Measurements from ENCODE around the gene TIMP4.

Gene TIMP4

DNA sequence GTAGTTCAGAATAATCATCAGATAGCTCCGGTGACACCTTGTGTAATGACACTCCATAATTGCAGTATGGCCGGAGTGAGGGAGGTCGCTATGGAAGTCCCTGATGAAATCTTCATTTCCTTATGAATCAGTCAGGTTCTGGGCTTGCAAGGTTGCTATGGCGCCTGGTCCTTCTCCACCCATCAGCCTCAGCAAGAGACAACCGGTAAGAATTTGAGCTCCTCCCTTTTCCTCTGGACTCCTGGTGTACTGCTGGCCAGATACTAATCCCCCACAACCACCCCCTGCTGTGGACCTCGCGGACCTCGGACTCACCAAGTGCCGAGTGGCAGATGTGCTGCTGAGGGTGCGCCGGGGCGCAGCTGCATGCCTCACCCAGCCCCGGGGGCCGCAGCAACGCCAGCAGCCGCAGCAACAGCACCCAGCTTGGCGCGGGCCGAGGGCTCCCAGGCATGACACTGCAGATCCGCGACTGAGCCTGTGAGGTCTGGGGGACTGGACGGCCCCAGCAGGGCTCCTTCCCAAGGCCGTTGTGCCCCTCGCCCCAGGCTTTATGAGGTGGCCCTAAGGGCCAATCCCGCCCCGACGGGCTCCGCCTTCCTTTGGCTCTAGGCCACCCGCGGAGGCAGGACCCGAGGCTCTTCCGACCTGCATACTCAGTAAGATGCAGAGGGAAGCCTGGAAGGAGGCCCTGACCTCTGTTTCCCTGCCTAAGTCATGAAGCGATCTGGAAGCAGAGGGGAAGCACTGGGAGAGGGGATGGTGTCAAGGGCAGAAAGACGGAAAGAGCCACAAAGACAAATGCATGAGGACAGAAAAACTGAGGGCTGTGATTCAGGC, at the start of gene TIMP4:
Gene TIMP4, minus strand, starts transcription at position 526 of the 840 bp plus-strand sequence. Its CDS starts 72 bp downstream, at position 454.
- DNase-seq = no peak

DNA sequence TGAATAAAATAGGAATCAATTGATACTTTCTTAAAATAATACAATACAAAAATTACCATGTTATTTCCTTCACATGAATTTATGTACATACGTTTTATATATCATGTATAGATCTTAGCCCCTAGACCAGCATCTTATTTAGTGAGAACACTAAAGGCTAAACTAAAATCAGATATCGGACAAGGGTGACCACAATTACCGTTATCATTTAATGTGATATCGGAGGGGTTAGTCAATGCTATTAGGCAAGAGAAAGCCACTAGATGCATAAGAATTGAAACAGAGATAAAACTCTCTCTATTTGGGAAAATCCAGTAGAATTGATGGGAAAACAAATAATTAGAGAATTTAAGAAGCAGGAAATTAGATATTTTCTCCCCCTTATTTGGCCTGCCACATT, 46.5 kb upstream of the TIMP4 start:
- DNase-seq = no peak

DNA sequence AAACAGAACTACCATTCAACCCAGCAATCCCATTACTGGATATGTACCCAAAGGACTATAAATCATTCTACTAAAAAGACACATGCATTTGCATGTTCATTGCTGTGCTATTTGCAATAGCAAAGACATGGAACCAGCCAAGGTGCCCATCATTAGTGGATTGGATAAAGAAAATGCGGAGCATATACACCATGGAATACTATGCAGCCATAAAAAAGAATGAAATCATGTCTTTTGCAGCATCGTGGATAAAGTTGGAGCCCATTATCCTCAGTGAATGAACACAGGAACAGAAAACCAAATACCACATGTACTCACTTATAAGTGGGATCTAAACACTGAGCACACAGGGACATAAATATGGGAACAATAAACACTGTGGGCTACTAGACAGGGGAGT, 43.1 kb upstream of the TIMP4 start:
- DNase-seq = no peak

DNA sequence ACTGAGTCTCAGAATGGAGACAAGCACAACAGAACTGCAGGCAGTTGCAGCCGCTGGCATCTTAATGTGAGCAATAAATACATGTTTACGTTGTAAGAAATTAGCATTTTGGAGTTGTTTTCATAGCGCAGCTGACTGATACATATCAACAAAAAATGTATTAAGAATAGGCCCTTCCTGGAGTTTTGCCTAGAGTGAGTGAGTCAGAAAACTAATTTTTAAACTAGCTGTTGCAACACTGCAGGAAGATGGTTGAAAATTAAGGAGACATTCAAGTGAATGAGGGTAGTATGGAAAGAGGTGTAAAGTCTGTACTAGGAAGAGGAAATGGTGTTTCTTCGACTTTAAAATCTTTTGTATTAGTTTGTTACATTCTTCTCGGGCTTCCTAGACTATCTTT, 39.6 kb upstream of the TIMP4 start:
- DNase-seq = no peak

DNA sequence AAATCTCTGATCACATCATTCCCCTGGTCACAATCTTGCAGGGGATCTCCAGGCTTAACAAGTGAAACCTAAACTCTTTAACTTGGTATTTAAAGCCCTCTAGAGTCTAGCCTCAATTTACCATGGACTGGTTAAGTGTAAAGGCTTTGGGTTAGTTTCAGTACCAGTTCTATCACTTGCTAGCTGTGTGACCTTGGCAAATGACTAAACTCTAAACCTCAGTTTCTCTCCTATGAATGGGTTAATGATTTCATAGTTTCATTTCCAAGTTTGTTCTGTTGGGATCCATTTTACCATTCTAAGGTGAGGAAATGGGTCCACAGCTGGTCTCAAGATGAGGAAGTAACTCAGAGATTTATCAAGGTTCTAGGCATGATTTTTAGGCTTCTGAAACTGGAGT, 38.8 kb upstream of the TIMP4 start:
- DNase-seq = no peak

DNA sequence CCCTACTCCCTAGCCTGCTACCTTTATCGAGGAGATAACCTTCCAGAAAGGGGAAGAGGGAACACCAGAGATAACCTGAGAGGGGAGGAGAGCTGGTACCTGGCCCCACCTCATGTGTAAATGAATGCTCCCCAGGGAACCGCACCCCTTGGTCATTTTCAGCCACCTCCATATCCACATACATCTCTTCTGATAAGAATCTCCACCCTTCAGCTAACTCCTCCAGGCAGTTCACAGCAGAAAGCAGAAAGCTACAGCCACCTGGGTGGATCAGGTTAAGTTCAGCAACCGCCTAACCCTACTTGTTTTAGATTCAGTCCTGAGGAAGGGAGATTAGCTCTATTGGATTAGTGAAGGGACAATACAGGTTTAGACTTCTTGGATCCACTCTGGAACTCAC, 38.0 kb upstream of the TIMP4 start:
- no peak for DNase-seq

DNA sequence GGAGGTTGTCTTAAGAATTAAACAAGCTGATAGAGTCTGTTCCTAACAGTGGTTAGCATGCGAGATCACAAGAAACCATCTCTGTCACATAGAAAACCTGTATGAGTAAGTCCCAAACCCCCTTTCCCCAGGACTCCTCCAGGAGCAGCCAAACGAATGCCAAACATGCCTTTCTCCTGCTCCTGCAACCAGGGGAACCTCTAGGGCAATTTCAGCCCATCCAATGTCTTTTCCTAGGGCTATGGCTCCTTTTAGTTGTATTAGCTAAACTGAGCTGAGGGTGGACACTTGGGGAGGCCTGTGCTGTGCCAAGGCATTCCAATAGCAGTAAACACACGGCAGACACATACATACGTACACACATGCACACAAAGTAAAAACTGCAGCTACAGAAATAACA, 36.5 kb upstream of the TIMP4 start:
- DNase-seq = no peak

DNA sequence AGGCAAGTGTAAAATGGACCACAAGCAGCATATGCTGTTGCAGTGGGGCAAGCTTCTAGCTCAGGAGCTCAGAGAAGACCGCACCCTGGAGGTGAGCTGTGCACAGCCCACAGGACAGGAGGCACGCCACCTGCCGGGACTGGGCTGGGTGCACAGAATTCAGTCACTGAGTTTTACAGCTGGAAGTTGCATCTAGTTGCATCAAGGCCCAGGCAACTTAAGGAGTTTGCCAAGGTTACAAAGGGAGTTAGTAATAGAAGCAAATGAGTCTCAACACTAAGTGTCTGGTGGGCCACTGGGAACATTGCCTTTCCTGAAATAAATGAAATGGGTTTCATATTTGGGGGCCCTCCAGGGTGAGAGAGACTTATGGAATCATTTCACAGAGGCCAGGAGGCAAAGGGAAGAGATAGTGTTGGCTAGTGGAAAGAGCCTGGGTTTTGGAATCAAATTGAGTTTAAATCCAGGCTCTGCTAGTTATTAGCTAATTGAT, 36.0 kb upstream of the TIMP4 start:
- peak; percentile 35 for DNase-seq

DNA sequence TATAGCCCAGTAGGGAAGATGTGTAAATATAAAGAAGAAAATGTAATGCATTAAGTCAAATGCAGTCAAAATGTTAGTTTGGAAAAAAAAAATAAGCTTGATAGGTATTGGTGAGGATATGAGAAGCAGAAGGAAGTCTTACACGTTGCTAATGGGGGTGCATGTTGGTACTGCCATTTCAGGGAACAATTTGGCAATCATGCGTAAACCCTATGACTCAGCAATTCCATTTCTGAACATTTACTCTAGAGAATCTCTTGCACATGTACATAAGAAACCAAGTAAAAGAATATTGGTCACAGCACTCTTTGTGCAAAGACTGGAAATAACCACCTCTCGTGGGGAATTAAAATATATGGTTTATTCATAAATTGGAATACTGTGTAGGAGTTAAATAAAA, 35.5 kb upstream of the TIMP4 start:
- no peak for DNase-seq

DNA sequence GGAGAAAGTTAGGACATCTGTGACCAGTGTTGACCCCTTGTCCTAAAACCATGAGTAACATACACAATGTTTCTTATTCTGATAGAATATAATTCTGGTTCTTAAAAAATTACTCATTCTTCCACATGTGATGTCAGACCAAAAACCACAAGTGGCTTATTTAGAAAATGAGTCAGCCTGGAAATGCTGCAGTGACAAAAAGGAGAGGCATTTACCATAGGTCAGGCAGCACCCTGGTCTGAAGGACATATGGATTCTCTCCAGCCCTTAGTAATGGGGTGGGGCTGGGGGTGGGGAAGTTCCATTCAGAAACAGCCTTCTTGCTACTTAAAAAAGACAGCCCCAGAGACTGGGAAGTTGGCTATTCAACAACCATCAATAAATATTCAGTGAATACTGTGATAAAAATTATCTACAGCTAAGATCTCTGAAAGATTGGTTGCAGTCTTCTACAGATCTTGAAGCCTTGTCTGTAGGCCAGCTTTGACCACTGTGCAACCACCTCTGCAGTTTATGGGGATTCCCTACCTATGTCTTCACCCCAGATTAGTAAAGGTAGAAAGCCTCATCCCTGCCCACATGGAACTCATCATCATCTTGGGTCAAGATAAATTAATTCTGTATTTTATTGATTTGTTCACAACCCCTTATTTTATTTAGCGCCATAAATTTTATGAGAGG, 34.9 kb upstream of the TIMP4 start:
- DNase-seq = peak; percentile 95

DNA sequence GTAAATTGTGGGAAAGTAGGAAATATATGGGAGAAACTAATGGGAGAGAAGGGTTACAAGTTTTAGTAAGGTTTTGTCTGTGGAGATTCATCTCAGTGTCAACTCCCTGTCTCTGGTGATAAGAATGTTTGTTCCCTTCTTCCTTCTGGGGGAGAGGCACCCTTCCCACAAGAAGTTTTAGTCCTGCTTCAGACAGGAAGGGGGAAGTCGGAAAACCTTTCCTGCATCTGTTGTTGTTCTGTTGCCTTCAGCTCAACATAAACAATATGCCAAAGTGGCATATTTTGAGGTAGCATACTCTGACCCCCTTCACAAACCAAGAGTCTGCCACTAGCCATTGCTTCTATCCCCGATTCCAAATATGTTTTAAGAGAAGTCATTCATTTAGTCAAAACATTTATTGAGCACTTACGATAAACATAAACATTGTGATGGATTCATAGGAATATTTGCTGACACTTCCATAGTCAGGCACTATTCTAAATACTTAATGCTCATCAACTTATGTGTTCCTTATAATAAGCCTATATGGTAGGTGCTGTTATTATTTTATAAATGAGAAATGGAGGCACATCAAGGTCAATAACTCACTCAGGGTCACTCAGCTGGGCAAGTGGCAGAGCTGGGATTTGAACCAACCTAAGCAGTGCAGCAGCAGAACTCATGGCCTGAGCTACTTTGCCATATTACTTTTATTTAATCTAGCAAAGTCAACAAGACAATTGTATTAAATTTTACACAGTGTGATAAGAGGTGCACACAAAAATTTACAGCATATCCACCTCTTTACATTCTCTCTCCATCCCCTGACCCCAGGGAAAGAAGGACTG, 34.2 kb upstream of the TIMP4 start:
- DNase-seq = no peak

DNA sequence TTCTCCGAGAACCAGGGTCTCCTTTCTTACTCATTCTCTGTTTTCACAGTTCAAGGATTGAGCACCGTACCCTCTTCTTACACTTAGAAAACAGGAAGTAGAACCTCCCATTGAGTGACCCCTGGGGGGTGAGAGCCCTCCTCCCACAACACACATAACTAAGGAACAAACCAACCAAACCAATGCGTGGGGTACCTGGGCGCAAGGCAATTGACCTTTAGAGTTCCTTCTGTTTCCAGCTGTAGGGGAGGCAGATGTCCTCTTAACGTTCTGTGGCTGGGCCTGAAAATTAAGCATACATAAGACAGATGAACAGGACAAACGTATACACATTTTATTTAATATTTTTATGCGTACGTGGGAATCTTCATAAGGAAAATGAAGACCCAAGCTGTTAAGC, 33.5 kb upstream of the TIMP4 start:
- no peak for DNase-seq

DNA sequence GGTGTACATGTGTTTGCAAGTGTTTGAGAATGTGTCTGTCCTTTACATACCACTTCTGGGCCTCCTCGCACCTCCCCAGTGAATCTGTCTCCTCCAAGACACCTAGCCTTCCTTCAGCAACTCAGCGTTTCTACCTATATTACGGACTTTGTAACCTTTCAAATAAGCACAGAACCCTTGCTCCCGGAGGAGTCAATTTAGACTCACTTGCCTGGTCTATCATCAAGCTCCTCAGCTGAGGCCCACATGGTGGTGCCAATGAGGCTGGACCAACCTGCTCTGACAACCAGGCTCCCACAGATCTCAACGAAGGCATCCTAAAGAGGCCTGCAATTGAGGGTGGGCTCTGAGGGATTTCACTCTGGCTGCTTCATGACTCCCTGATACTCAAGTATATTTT, 32.8 kb upstream of the TIMP4 start:
- DNase-seq = no peak

DNA sequence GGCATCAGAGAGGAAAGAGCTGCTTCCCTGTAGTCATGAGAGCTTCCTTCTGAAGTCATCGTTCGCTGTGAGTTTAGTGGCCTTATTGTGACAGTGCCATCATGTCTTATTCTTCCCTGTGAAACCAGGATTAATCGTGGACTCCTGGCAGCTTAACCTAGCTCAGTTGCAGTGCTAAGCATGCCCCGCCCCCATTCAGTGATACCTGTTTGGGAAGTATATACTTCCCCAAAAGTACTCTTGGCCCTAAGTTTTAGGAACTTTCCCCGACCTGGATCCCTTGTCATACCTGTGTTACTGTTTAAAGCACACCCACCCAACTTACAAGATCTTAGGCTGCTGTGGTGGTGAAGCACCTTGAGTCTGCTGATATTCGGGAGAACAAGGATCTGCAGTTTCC, 32.1 kb upstream of the TIMP4 start:
- no peak for DNase-seq

DNA sequence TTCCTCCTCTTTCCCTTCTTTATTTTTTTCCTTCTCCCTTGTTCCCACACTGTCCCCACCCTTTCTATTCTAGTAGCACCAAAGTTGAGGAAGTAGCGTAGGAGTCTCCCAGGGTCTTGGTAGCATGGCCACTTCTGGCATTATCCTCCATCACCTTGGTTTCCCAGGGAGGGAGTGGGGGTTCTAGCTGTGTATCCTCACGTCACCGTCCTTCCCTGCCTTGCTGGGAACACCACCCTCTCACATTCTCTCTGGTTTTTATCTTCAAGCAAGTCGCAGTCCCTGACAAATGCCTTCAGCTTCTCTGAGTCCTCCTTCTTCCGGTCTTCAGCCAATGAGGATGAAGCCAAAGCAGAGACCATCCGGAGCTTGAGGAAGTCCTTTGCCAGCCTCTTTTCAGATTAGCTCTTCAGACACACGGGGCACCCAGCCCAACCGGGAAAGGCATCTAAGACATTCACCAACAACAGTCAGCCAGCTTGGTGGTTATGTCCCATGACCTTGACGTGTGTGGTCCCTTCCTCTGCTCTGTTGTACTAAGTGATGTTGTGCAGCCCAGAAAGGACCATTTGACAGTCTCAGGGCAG, 31.6 kb upstream of the TIMP4 start:
- DNase-seq = no peak

DNA sequence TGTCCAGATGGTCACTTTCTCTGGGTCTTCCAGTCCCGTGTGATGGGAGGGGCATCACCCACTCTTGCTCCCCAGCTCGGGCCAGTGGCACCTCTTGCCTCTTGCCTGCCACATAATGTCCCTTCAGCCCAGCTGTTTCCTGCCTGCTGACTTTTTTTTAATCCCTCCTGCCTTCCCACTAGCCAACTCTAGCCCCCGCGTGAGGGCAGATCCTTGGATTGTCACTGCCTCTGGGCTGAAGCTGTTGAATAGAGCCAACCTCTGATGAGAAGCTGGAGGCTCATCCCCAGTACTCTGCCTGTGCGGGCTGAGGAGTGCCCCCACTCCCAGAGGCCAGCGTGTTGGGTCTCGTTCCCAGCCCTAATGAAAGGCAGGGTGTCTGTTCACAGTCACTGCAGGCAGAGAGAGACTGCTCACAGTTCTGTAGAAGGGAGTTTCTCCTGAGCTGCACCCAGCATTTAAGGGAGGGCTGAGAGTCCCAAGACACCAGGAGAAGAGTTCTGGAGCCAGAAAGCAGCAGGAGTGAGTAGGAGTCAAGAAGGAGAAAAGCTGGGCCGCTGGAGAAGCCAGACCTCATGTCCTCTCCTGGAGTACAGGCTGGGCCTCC, 30.1 kb upstream of the TIMP4 start:
- no peak for DNase-seq

DNA sequence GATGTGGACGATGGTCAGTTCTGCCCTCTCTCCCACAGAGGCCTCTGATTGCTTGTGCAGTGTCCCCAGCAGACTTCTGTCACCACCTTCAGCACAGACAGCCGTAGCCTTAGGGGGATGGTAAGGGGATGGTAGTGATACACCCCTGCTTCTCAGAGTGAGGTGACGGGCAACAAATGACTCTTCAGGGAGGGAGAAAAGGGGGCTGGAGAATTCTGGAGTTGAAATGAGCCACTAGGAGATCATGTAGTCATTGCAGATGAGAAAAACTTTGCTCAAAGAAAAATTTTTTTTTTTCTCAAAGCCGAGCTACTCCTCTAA, 29.6 kb upstream of the TIMP4 start:
- DNase-seq = no peak

DNA sequence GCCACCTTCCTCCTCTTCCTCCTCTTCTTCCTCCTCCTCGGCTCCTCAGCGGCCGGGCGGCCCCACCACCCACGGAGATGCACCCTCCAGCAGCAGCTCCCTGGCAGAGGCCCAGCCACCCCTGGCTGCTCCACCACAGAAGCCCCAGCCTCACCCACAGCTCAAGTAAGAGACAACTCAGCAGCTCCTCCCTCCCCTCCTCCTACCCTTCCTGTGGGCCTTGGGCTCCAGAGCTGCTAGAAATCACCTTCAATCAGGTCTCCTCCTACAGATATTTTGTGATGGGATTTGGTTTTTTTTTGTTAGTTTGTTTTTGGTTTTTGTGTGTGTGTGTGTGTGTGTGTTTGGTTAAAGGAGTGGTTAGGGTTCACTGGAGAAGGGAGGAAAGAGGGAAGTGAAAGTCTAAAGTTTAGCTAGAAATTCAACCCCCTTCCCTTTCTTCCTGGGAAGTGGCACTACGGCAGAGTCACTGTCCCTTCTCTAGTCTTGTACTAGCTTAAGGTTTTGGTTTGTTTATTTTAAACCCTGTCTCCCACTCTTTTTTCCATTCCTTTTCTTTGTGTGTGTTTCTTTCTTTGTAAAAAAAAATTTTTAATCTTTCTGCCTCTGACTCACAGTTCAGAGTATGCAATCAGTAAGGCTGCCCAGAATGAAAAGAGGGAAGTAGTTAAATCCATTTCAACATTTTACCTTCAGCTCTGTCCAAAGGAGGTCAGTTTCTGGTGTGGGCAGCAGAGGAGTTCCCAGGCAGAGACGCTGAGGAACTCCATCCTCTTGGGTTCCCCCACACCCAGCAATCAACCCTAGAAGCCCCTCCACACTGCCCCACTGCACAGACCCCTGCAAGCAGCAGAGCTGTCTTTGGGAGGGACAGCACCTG, 29.0 kb upstream of the TIMP4 start:
- DNase-seq = no peak

DNA sequence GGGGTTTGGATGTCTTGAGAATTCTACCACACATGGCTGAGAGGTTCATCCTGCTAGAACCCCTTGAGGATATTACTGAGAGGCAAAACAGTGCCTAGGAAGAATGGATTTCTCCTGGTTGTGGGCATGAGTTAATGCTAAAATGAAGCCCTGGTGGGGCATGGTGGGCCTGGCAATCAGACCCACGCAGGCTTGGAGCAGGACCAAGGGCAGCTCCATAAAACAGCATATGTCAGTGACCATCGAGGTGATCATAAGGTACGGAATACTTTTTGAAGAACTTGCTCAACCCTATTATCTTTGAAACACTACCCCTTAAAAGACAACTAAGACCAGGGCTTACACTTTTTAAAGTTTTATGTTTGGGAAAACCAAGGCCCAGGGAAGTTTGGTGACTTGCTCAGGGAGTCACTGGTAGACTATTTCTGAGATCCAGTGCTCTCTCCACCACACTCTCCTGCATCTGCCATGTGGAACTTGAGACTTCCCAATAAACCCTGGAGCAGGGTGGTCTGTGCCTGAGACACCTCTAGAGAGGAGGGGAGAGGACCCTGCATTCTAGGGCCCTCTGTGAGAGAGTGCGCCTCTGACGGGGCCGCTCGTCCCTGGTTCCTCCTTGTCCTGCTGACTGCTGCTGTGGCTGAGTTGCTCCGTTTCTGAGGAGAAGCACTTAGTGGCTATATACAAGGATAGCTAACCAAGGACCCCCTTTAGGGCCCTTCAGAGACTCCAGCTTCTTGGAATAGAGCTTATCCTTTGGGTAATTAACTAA, 28.0 kb upstream of the TIMP4 start:
- no peak for DNase-seq

DNA sequence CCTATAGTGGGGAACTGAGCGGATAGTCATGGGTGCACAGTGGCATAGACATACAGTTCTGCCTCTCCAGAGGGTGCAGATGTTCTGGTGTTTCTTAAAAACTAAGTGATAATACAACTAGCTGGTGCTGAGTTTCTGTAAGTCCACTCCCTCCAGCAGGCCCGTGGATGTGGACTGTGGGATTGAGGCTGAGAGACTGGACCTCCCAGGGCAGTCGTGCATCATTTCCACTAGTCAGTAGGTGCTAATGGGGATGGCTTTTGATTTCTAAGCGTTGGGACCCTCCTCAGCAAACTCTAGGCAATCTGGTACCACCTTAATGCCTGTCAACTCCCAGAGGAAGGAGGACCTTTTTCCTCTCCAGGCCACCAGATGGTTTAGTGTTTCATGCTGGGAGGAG, 27.3 kb upstream of the TIMP4 start:
- DNase-seq = no peak

DNA sequence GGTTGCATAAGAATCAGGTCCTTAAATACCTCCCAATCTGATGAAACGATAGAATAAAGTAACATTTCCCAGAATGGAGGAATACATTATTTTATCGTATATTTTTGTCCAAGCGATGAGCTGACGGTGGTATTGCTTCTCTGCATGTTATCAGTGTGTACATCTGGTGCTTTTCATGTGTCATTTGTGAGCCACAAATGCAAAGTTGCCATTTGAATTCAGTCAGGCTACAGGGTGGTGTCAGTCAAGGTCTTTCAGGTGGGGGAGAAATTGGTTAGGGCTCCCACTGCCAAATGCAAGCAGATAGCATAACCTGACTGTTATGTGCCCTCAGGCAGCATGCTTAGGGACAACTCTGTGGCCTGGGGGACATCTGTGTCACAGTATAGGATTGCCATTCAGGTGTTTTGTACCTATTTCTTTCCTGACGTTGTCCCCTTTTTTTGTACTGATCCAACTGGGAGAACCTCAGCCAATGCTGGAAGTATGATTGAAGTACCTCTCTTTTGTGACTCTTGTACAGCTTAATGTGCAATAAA, 26.5 kb upstream of the TIMP4 start:
- DNase-seq = no peak
